IPS DF 6.9 (cell line): ENCODE measurements around the gene ACOD1.

Source experiments
- DNase-seq: peaks from one replicate; pipeline ENCODE4 v3.0.0-alpha.2; 2013; ENCODE audit warnings: low read depth, low spot score
- H3K27ac ChIP-seq: one replicate; pipeline ENCODE4 v1.5.1; 2013; ENCODE audit warnings: low read length, control low read depth
- H3K27me3 ChIP-seq: 2 replicates; pipeline ENCODE4 v1.6.1; 2013; ENCODE audit warnings: mild to moderate bottlenecking, low read length; ENCODE audit not compliant: control insufficient read depth, insufficient read depth
- H3K36me3 ChIP-seq: 2 replicates; pipeline ENCODE4 v1.6.1; 2013; ENCODE audit warnings: low read length; ENCODE audit not compliant: control insufficient read depth, insufficient read depth
- H3K4me1 ChIP-seq: 2 replicates; pipeline ENCODE4 v1.6.1; 2013; ENCODE audit warnings: low read length; ENCODE audit not compliant: control insufficient read depth, insufficient read depth
- H3K4me3 ChIP-seq: 2 replicates; pipeline ENCODE4 v1.5.1; 2013; ENCODE audit warnings: mild to moderate bottlenecking, low read length
- H3K9me3 ChIP-seq: 2 replicates; pipeline ENCODE4 v1.6.1; 2013; ENCODE audit warnings: low read length, inconsistent platforms; ENCODE audit not compliant: control insufficient read depth, insufficient read depth
- WGBS: extraction: QIAGEN DNeasy Blood & Tissue Kit; methylation state at CpG from one replicate; pipeline ENCODE4 v1.1.7; 2013; ENCODE audit warnings: mixed read lengths, missing lambda C conversion rate; ENCODE audit not compliant: insufficient read length, insufficient coverage; 5-methylcytosine and 5-hydroxymethylcytosine counted together

The ACOD1 gene

GRCh38 chr13:76928456-76928855 lies 19.9 kb upstream of the ACOD1 start:
- no peak overlapping the region for H3K4me3 ChIP-seq
- H3K4me1 ChIP-seq: no peaks in the 10 kb centered on the region
- no peak overlapping the region for H3K27ac ChIP-seq
- H3K27me3 ChIP-seq: no peaks in the 10 kb centered on the region
- no peaks in the 10 kb centered on the region for H3K9me3 ChIP-seq
- no CpG with 5 or more reads among the region's 3 CpGs for WGBS
- no peaks in the 10 kb centered on the region for H3K36me3 ChIP-seq
- no peak for DNase-seq

DNA sequence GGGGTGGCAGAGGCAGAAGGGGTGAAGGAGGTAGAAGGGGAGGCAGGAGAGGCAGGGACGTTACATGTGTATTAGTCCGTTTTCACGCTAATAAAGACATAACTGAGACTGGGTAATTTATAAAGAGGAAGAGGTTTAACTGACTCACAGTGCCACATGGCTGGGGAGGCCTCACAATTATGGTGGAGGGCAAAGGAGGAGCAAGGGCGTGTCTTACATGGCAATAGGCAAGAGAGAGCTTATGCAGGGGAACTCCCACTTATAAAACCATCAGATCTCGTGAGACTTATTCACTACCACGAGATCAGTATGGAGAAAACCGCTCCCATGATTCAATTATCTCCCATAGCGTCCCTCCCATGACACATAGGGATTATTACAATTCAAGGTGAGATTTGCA lies 19.0 kb upstream of the ACOD1 start:
- Histone ChIP-seq H3K27ac (no peak overlapping the region), H3K9me3 (no peaks in the 10 kb centered on the region), H3K27me3 (no peaks in the 10 kb centered on the region), H3K36me3 (no peaks in the 10 kb centered on the region), H3K4me1 (no peaks in the 10 kb centered on the region), H3K4me3 (no peak overlapping the region)
- no peak for DNase-seq
- no CpG with 5 or more reads among the region's 8 CpGs for WGBS

GRCh38 chr13:76929851-76930374 lies 18.4 kb upstream of the ACOD1 start:
- Histone ChIP-seq H3K36me3 (no peaks in the 10 kb centered on the region), H3K9me3 (no peaks in the 10 kb centered on the region), H3K4me3 (no peak overlapping the region), H3K27ac (no peak overlapping the region), H3K27me3 (no peaks in the 10 kb centered on the region), H3K4me1 (no peaks in the 10 kb centered on the region)
- no peak for DNase-seq
- no CpG with 5 or more reads among the region's 2 CpGs for WGBS

DNA sequence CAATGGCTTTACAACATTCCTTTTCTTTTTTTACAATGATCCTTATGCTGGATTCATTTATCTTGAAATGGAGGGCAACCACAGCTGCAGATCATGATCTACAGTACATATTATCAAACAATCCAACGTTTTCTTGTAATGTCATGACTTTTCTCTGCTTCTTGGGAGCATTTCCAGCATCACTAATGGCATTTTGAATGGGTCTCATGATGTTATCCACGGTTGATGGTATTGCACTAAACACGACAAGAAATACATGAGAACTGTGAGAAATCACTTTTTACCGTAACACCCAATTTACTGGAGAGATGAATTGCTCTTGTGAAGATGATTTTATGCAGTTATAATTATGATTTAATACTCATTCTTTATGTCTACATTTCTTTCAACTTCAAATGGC lies 16.2 kb upstream of the ACOD1 start:
- no peak for DNase-seq
- H3K27me3 ChIP-seq: no peaks in the 10 kb centered on the region
- no peak overlapping the region for H3K4me3 ChIP-seq
- no peak overlapping the region for H3K27ac ChIP-seq
- WGBS: no CpG with 5 or more reads among the region's 4 CpGs
- no peaks in the 10 kb centered on the region for H3K4me1 ChIP-seq
- no peaks in the 10 kb centered on the region for H3K9me3 ChIP-seq
- no peaks in the 10 kb centered on the region for H3K36me3 ChIP-seq

DNA sequence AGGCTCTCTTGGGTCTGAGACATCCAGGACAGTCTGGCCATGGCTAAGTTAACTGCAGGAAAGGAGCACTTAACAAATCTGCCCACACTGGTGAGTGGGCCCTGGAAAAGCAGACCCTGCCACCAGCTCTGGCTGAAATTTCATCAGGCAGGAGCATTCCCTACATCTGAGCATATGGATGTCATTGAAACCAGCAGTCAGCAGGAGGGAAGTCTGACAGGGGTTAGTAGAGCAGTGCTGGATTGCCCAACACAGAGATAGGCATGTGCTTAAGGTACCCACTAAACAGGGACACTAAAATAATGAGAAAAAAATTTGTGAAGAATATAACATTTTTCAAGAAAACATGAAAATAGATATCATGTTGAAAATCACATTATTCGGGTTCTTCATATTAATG lies 13.6 kb upstream of the ACOD1 start:
- no peak for DNase-seq
- H3K27ac ChIP-seq: no peak overlapping the region
- no peaks in the 10 kb centered on the region for H3K9me3 ChIP-seq
- H3K4me3 ChIP-seq: no peak overlapping the region
- no peaks in the 10 kb centered on the region for H3K36me3 ChIP-seq
- WGBS: no CpG with 5 or more reads among the region's 1 CpG
- no peaks in the 10 kb centered on the region for H3K4me1 ChIP-seq
- no peaks in the 10 kb centered on the region for H3K27me3 ChIP-seq

GRCh38 chr13:76936763-76937162 lies 11.5 kb upstream of the ACOD1 start:
- Histone ChIP-seq H3K36me3 (no peaks in the 10 kb centered on the region), H3K27me3 (no peaks in the 10 kb centered on the region), H3K4me1 (no peaks in the 10 kb centered on the region), H3K4me3 (no peak overlapping the region), H3K27ac (no peak overlapping the region), H3K9me3 (no peaks in the 10 kb centered on the region)
- no peak for DNase-seq
- no CpG with 5 or more reads among the region's 2 CpGs for WGBS

- no peak for DNase-seq
- H3K36me3 ChIP-seq: no peaks in the 10 kb centered on the region
- no peak overlapping the region for H3K4me3 ChIP-seq
- no peaks in the 10 kb centered on the region for H3K27me3 ChIP-seq
- no peaks in the 10 kb centered on the region for H3K4me1 ChIP-seq
- no peaks in the 10 kb centered on the region for H3K9me3 ChIP-seq
- no CpG with 5 or more reads among the region's 2 CpGs for WGBS
- no peak overlapping the region for H3K27ac ChIP-seq
These were observed 11.0 kb upstream of the ACOD1 start for GRCh38 chr13:76937281-76937820.

DNA sequence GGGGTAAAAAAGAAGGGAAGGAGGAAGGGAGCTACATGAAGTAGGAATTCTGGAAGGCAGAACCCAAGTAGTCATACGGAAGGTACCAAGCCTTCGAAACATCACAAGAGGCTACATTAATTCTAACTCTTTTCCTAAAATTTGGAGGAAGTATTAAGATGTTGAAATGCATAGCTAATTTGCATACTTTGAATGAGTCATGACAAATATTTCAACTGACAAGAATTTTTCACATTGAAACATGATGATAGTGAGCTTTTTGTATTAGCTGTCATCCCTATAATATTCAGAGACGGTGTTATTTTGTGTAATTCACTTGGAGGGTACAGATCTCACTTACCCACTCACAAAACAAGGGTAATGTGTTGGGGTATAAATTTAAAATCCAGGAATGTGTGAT lies 9.1 kb upstream of the ACOD1 start:
- no CpG with 5 or more reads among the region's 3 CpGs for WGBS
- H3K27ac ChIP-seq: no peak overlapping the region
- no peak for DNase-seq

GRCh38 chr13:76942363-76942762 lies 5.9 kb upstream of the ACOD1 start:
- Histone ChIP-seq H3K4me1 (no peaks in the 10 kb centered on the region), H3K9me3 (no peaks in the 10 kb centered on the region), H3K4me3 (no peak overlapping the region), H3K27ac (no peak overlapping the region), H3K36me3 (no peaks in the 10 kb centered on the region), H3K27me3 (no peaks in the 10 kb centered on the region)
- DNase-seq: no peak
- no CpG with 5 or more reads among the region's 4 CpGs for WGBS

More for the DNA sequence above, 9.1 kb upstream of the ACOD1 start:
- no peaks in the 10 kb centered on the region for H3K27me3 ChIP-seq
- no peaks in the 10 kb centered on the region for H3K36me3 ChIP-seq
- H3K4me3 ChIP-seq: no peak overlapping the region
- no peaks in the 10 kb centered on the region for H3K4me1 ChIP-seq
- H3K9me3 ChIP-seq: no peaks in the 10 kb centered on the region

DNA sequence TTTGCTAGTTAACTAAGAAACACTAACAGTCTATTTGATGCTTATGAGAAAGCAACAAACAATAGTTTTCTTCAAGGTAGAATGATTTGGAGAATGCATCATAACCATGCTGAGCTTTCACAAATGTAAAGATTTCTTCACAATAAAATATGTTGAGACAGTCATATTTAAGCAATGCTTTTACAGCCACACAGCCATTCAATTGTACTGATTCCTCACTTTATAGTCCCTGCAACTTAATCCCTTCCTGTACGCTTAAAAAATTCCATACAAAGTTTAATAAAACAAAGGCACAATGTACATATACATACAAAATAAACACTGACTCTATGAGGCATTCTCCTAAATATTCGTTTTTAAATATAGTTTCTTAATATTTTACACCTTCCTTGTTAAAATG lies 4.7 kb upstream of the ACOD1 start:
- WGBS: no CpG with 5 or more reads among the region's 2 CpGs
- Histone ChIP-seq H3K4me1 (no peaks in the 10 kb centered on the region), H3K27ac (no peak overlapping the region), H3K4me3 (no peak overlapping the region), H3K36me3 (no peaks in the 10 kb centered on the region), H3K27me3 (no peaks in the 10 kb centered on the region), H3K9me3 (no peaks in the 10 kb centered on the region)
- DNase-seq: no peak

DNA sequence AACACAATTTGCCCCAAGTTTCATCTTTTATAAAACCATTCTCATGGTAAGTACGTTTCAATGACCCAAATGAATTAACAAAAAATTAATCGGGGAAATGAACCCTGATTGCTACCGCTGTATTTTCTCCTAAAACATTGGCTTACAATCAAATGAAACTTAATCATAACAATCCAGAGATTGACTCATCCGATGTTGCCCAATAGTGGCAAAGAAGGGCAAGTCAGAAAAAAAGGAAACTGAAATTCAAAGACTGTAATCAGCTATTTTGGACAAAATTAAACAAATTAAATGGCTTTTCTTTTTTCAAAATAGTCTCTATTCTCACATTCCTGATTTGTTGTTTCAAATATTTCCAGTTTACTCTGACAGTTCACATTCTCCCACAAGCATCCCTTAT lies 3.9 kb upstream of the ACOD1 start:
- no peaks in the 10 kb centered on the region for H3K27me3 ChIP-seq
- DNase-seq: no peak
- no peak overlapping the region for H3K27ac ChIP-seq
- H3K4me3 ChIP-seq: no peak overlapping the region
- no peaks in the 10 kb centered on the region for H3K36me3 ChIP-seq
- no peaks in the 10 kb centered on the region for H3K9me3 ChIP-seq
- no CpG with 5 or more reads among the region's 4 CpGs for WGBS
- H3K4me1 ChIP-seq: no peaks in the 10 kb centered on the region
